Midbrain (tissue), 1 donor: ENCODE results near the gene LRRC73.
A peak's percentile ranks its signal among the peaks of the same experiment; 100 is the strongest.
"Not testable (repeated sequence)": the region's sequence is repeated elsewhere in the genome, so short reads cannot be mapped to it uniquely, and the experiment has no call there.

Experiments
- DNase-seq: peaks from one replicate; lab custom pipeline; 2025; lab: John Stamatoyannopoulos, UW

LRRC73 gene, protein sequence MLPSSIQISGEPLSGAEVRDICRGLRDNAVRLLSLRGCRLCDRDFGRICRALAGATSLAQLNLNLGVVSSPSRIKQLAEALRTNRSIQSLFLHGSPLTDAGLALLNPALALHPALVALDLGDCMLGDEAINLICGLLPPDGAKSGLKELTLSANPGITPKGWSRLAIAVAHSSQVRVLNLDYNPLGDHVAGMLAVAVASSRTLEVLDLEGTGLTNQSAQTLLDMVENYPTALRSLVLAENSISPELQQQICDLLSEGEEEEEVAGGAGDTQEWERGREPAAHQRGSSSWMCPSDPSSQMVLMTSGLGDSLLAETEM

DNA sequence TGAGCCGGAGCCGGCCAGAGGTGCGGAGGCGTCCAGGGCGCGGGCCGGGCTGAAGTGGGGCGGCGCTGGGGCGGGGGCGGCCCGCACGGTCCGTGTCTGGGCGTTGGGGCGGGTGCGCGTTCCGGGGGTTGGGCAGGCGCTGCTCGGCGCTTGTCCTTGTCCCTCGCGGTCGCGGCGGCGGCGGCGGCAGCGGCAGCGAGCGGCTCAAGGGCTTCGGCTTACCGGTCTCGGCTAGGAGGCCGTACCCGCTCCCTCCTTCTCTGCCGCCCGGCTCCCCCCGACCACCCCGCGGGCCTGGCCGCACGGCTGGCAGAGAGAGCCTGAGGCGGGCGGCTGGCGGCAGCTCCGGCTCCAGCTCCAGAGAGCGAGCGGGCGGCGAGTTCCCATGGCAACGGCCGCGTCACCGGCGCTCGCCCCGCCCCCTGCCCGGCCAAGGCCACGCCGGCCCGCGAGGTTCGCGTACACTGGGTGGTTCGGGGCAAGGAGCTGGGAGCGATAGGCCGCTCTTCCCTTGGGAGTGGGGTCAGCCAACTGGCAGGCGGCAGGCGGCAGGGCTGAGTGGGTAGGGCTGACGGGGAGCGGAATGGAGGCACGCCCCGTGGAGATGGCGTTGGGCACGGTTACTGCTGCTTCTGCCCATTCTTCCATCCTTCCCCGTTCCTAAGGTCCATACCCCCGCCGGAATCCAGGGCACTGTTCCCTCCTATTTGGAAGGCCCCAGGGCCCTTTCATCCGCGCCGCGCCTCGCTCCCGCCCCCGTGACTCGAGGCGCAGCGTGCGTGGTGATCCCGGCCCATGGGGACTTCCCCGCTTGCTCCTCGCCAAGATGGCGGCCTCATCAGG, at the start of gene LRRC73:
Gene LRRC73, minus strand, starts transcription at position 363 of the 843 bp plus-strand sequence. CDS start 561 bp downstream, outside the sequence.
- peak; percentile 83 for DNase-seq

- DNase-seq = no peak
Measured at GRCh38 chr6:43559328-43559727, 49.2 kb upstream of the LRRC73 start.

- DNase-seq = not testable (repeated sequence)
Measured at GRCh38 chr6:43557620-43558019, 47.5 kb upstream of the LRRC73 start.

GRCh38 chr6:43547222-43547621, 37.1 kb upstream of the LRRC73 start:
- DNase-seq = no peak

DNA sequence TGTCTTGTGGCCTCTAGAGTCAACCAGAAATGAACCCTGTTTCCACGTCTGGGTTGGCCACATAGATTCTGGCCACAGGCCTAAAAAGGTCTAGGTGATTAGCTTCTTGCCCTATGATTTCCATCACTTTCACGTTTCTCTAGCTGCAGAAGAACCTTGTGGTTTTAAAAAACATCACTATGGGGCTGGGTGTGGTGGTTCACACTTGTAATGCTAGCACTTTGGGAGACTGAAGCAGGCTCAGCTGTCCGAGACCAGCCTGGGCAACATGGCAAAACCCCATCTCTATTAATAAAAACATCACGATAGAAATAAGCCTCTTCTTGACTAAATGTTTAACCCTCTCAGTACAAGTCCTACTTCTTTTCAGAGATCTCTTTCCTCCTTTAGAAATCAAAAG, 34.3 kb upstream of the LRRC73 start:
- no peak for DNase-seq

DNA sequence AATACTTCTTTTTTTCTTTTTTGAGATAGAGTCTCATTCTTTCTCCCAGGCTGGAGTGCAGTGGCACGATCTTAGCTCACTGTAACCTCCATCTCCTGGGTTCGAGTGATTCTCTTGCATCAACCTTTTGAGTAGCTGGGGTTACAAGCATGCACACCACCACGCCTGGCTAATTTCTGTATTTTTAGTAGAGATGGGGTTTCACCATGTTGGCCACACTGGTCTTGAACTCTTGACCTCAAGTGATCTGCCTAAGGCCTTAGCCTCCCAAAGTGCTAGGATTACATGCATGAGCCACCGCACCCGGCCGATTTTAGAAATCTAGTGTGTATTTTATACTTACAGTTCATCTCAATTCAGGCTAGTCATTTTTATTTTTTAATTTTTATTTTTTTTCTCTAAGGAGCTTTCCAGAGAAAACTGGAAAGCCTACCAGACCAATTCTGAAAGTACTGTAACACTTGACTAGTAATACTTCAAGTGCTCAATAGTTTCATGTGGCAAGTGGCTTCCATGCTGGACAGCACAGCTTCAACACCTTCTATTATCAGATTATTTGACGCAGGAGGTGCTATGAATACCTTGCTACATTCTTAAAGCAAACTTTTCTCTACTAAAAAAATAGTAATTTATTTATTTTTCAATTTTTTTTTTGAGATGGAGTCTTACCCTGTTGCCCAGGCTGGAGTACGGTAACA, 31.8 kb upstream of the LRRC73 start:
- DNase-seq = no peak

GRCh38 chr6:43540507-43540906, 30.4 kb upstream of the LRRC73 start:
- DNase-seq = no peak

DNA sequence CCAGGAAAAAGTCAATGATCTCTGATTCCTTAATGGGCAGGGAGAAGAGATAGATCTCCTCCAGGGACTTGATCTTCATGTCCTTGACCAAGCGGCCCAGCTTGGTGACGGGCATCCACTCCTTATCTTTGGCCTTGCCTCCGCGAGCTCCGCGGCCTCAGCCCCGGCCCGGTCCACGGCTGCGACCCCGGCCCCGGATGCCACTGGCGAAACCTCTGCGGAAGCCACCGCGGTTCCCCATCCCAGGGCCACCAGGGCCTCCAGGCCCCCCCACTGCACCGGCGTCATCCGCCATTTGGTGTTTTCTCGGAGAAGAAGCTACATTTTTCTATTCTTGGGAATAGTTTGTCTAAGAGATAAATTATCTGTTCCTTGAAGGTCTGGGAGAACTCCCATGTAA, 29.3 kb upstream of the LRRC73 start:
- not testable (repeated sequence) for DNase-seq

DNA sequence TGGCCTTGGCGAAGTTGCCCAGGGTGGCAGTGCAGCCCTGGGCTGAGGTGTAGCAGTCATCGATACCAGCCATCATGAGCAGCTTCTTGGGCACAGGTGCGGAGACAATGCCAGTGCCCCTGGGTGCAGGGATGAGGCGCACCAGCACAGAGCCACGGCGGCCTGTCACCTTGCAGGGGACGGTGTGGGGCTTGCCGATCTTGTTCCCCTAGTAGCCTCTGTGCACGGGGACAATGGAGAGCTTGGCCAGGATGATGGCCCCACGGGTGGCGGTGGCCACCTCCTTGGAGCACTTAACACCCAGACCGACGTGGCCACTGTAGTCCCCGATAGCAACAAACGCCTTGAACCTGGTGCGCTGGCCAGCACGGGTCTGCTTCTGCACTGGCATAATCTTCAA, 28.8 kb upstream of the LRRC73 start:
- DNase-seq = not testable (repeated sequence)

DNA sequence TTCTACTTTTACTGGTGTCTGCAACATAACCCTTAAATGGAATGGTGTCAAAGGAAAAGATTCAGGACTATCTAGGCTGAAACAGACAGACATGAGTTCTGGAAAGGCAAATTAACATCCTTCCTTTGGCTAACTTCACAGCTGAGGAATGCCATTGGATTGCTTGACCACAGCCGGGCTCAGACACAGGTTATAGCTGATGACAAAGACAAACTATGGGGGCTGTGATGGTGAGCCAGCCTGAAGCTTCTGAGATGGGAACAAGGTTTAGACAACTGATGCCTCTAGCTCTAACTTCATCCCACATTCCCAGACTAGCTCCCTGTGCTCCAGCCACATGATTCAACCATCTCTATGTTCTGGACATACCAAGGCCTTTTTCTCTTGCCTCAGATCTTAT, 22.1 kb upstream of the LRRC73 start:
- no peak for DNase-seq

- no peak for DNase-seq
Measured at GRCh38 chr6:43524483-43524961, 14.4 kb upstream of the LRRC73 start.

GRCh38 chr6:43523284-43523683, 13.1 kb upstream of the LRRC73 start:
- no peak for DNase-seq

- DNase-seq = no peak
Measured at GRCh38 chr6:43522547-43523261, 12.6 kb upstream of the LRRC73 start.

GRCh38 chr6:43521836-43522235, 11.7 kb upstream of the LRRC73 start:
- no peak for DNase-seq

DNA sequence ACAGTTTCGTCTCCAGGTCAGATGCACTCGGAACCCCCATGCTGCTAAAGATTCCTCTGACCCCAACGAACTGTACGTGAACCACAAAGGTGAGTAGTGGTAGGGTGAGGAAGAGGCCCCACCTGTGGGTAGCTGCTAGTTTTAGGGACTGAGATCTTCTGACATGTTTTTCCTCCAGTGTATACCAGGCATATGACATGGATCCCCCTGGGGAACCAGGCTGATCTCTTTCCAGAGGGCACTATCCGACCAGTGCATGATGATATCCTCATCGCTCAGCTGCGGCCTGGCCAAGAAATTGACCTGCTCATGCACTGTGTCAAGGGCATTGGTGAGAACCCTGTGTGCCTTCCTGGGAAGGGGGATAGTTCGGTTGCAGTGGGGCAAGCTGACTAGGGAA, 10.0 kb upstream of the LRRC73 start:
- no peak for DNase-seq

DNA sequence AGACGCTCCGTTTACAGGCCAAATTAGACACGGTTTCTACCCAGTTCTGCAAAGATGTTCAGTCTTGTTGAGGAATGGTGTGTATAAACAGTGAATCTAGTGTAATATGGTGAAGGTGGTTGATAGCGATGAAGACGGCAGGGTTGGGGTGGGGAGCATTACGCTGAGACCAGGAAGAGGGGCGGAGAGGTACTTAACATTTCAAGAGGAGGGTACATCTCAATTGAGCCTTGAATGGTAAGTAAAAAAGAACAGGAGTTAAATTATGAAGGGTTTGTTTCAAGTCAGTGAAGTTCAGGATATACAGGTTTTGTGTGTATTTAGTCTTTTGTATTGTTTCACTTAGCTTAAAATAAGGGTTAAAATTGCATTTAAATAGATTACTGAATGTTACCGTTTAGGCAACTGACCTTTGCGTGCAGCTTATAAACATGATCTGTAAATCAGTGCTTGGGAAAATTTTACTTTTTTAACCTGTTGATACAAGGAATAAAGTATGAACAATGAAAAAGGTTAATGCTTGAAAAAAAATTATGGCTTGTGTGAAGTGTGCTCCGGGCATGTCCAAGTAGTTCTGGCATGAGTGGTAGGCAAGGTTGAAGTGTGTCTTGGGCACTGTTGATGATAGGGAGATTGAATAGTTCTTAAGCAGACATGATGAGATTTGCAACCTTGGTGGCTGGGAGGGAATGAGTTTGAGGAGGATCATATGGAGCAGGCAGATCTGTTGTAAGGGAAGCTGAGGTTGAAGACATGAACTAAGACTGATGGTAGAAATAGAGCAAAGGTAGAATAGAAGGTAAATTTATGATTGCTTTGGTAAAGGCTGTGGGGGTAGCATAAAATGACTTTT, 7.6 kb upstream of the LRRC73 start:
- no peak for DNase-seq

GRCh38 chr6:43516697-43517504, 6.8 kb upstream of the LRRC73 start, which contains the start of the genes POLR1C and YIPF3:
POLR1C (plus strand) TSS chr6:43517089; CDS start chr6:43517110, 21 bp downstream.
YIPF3 (minus strand) TSS chr6:43516926; CDS start chr6:43516807, 119 bp downstream.
- DNase-seq = peak; percentile 99

GRCh38 chr6:43516367-43516696, 6.2 kb upstream of the LRRC73 start:
- DNase-seq = no peak

GRCh38 chr6:43515808-43516207, 5.7 kb upstream of the LRRC73 start:
- DNase-seq = no peak
